Right renal cortex interstitium (tissue), 3 donors: Measurements from ENCODE around the gene SLC38A3. TPM values are rescaled to one million over a fixed set of nuclear protein-coding genes. Genes with fewer than 3 reads are reported as not detected.
"Not testable (repeated sequence)": the region's sequence is repeated elsewhere in the genome, so short reads cannot be mapped to it uniquely, and the experiment has no call there.

ENCODE experiments used
- DNase-seq, 3 donors: peaks; one replicate each; pipeline ENCODE4 v3.0.0-alpha.2; 2013; ENCODE audit warnings: low read depth in 3 of 3, low spot score in 2 of 3
- polyA plus RNA-seq, 3 donors: library from polyadenylated mRNA; unstranded; fragments of 120-200 nt; gene quantifications; one replicate each; pipeline ENCODE4 v1.2.1, GENCODE V29; 2013; ENCODE audit not compliant: insufficient read length in 3 of 3

The SLC38A3 gene
- polyA plus RNA-seq, 3 donors = 5.0 to 11.0 (median 6.8) TPM

GRCh38 chr3:50229490-50229889, 24.4 kb downstream of the SLC38A3 start:
- no peak for DNase-seq

GRCh38 chr3:50230104-50230793, 25.2 kb downstream of the SLC38A3 start:
- no peak for DNase-seq

DNA sequence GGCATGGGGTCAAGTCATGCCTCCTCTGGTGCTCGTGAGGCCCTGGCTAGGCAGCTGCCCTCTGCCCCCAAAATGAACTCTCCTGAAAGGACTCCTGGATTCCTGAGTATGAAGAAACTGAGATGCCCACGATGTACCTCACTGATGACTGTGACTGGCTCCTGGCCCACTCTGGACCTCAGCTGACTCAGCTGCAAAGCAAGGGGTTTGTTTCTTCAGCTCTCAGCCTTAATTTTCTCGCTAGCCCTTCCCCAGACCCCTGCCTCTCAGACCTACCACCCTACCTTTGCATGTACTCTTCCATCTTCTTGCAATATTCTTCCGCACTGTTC, 25.7 kb downstream of the SLC38A3 start:
- no peak for DNase-seq

DNA sequence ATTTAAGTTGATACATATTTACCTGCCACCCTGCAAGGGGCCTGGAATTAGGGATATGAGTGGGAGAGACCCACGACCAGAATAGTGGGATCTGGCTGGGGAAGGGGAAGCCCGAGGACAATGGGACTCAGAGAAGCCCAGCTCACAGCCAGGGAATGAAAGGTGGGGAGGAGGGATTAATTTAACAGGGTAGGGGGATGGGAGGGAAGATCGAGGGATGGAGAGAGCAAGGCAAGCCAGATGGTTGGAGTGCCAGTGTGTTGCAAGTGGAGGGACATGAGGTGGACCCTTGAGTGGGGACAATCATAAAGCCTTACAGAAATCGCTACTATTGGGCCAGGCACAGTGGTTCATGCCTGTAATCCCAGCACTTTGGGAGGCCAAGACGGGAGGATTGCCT, 26.5 kb downstream of the SLC38A3 start:
- no peak for DNase-seq

DNA sequence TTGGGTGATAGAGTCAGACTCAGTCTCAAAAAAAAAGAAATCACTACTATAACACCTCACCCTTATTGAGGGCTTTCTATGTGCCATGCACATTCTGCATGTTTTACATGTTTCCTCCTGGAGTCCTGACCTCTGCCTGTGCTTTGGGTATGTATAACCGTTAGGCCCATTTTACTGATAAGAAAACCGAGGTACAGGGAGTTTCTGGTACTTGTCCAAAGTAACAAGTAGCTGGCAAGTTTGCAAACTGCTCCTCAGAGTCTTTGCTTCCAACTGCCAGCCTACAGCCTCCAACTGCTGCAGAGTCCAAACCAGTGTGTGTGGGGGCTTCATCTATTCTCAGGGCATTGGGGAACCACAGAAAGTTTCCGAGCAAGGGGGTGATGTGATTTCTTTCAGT, 27.2 kb downstream of the SLC38A3 start:
- DNase-seq = no peak

GRCh38 chr3:50233176-50233575, 28.1 kb downstream of the SLC38A3 start:
- no peak for DNase-seq

- DNase-seq = peak; percentile 85 to 96 (median 95)
Observed at GRCh38 chr3:50235716-50236483, 30.8 kb downstream of the SLC38A3 start, which contains the start of gene GNAI2. Gene GNAI2 (plus strand): TSS chr3:50236204. CDS start chr3:50236336, 132 bp downstream.

- no peak for DNase-seq
Observed at GRCh38 chr3:50236484-50237132, 31.5 kb downstream of the SLC38A3 start.

- DNase-seq = no peak
Observed at GRCh38 chr3:50237133-50237651, 32.1 kb downstream of the SLC38A3 start.

DNA sequence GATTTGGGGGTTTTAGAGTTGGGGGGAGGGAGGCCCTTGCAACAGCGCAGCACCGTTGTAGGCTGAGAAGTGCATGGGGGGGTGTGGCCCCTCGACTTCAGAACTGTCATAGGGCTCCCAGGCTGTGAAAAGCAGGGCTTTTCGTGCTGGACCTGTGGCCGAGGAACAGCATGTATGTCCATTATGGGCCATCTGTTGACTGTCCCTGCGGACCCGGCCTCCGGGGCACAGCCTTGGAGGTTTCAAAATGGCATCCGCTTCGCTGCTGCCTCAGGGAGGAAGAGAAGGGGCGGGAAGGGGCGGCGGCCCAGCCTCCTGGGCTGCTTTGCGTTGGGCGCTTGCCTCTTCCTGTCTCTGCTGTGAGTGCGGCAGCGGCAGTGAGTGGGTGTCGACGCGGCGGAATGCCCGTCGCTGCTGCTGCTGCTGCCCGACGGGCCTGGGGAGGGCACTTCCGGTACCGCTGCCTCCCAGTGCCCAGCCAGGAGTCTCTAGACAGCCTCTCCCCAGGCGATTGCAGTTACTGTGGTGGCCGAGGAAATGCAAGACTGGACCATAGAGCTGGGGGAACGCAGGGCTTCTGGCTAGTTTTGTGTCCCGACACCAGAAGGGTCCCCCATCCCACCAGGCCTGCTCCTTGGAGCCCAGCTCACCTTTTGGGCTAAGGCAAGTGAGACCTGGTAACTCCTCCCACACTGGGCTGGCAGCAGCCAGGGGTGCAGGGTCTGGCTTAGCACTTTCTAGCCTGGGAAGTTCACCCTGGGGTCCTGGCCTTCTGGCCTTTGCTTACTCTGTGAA, 32.9 kb downstream of the SLC38A3 start:
- no peak for DNase-seq

DNA sequence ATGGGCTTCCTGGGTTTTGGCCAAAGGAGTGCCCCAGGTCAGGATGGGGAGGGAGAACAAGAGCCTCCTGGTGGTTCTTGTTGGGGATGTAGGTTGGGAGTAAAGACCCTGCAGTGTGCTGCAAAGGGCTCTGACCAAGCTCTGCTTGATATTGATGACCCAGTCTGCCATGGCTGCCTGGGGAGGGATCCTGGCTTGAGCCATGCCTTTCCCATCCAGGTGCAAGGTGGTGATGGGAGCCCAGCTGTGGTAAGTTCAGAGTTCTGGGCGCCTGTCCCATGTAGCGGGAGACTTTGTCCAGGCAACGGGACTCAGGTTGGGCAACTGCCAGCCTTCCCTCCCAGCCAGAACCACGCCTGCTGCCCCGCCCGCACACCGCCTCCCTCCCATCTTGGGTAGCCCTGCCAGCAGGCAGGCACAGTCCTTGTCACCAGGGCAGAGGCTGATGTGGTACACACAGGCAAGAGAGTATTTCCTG, 33.5 kb downstream of the SLC38A3 start:
- no peak for DNase-seq

DNA sequence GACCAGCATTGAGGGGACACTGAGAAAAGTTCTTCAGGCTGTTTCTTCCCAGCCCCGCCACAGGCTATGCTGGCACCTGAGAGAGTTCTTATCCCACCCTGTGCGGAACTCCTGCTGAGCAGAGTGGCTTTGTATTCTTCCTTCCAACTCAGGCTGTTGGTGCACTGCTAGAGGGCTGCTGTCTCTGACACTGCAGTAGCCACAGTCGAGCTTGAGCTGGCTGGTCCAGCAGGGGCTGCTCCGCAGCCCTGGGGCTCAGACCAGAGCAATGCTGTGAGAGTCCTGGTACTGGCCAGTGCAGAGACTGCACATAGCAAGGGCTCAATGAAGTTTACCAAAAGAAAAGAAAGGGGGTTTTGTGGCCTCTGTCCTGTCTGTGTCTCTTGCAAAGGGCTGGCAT, 34.6 kb downstream of the SLC38A3 start:
- no peak for DNase-seq

DNA sequence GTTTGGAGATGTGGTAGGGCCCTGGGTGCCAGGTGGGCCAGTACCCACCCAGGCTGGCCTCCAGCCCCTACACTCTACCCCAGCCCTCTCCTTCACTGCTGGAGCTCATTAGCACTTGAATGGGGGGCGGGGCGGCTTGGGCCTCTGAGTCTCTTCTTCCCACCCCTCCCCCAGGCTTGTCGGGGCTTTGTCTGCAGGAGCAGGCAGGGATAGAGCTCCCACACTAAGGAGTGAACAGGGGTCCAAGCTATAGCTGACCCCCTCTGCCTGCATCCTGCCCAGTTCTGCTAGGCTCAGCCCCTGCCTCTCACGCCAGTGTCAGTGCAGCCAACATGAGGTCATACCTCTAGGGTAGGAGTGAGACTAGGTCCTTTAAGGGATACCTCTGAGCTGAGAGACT, 36.1 kb downstream of the SLC38A3 start:
- DNase-seq = no peak

- no peak for DNase-seq
Observed at GRCh38 chr3:50241713-50242380, 36.8 kb downstream of the SLC38A3 start.

DNA sequence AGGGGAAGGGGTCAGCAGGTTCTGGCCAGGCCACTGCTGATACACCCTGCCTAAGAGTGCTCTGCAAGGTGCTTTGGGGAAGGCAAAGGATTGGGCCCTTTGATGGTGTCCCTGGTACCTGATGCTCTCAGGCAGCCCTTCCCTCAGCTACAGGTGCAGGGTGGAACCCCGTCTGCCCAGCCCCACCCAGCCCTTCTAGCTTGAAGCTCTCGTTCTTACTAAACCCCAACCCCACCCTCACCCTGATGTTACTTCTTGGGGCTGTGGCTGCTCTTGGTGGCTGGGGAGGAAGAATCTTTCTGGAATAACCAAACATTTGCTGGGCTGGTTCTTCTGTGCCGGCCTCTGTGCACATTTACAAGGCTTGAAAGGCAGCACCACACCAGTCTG, 37.3 kb downstream of the SLC38A3 start:
- DNase-seq = no peak

- DNase-seq = no peak
Observed at GRCh38 chr3:50242851-50243542, 37.9 kb downstream of the SLC38A3 start.

DNA sequence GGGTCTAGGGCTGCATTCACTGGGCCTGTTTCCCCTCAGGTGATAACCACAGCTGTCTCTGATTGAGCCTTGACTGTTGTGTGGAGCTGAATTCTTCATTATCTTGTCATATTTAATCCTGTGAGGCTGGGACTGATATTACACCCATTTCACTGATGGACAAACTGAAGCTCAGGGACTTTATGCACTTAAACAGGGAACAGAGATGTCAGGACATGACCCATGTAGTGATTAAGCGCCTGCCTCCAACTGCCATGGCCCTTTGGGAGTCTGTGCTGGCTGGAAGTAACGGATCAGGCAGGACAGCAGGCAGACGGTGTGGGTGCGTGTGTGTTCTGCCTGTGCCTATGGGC, 38.4 kb downstream of the SLC38A3 start:
- DNase-seq = no peak

GRCh38 chr3:50244813-50245212, 39.7 kb downstream of the SLC38A3 start:
- not testable (repeated sequence) for DNase-seq

- DNase-seq = no peak
Observed at GRCh38 chr3:50245251-50245745, 40.2 kb downstream of the SLC38A3 start.
